Effector memory CD4-positive, alpha-beta T cell (primary cell): ENCODE measurements around the gene C9orf50.

Source experiments
- DNase-seq, 3 donors: peaks; one replicate each; pipeline ENCODE4 v3.0.0-alpha.2; 2020
- H3K27ac ChIP-seq: 2 replicates; pipeline ENCODE4 v1.7.0; 2013; ENCODE audit warnings: mild to moderate bottlenecking, low read length, moderate library complexity; ENCODE audit not compliant: insufficient read depth, poor library complexity, severe bottlenecking
- H3K27me3 ChIP-seq: replicated peaks from 2 replicates; pipeline ENCODE4 v1.7.0; 2013; ENCODE audit warnings: mild to moderate bottlenecking, low read length; ENCODE audit not compliant: insufficient read depth, control insufficient read depth, poor library complexity, severe bottlenecking
- H3K36me3 ChIP-seq: 2 replicates; pipeline ENCODE4 v1.7.0; 2013; ENCODE audit warnings: mild to moderate bottlenecking, low read length, moderate library complexity; ENCODE audit not compliant: control insufficient read depth, insufficient read depth
- H3K4me1 ChIP-seq: 2 replicates; pipeline ENCODE4 v1.7.0; 2013; ENCODE audit warnings: low read length, mild to moderate bottlenecking; ENCODE audit not compliant: control insufficient read depth, insufficient read depth, poor library complexity, severe bottlenecking
- H3K4me3 ChIP-seq: 2 replicates; pipeline ENCODE4 v1.7.0; 2013; ENCODE audit warnings: low read length, low read depth, mild to moderate bottlenecking; ENCODE audit not compliant: insufficient read depth, poor library complexity, severe bottlenecking
- H3K9me3 ChIP-seq: 2 replicates; pipeline ENCODE4 v1.7.0; 2013; ENCODE audit warnings: mild to moderate bottlenecking, low read length, moderate library complexity; ENCODE audit not compliant: control insufficient read depth

C9orf50 gene

DNA sequence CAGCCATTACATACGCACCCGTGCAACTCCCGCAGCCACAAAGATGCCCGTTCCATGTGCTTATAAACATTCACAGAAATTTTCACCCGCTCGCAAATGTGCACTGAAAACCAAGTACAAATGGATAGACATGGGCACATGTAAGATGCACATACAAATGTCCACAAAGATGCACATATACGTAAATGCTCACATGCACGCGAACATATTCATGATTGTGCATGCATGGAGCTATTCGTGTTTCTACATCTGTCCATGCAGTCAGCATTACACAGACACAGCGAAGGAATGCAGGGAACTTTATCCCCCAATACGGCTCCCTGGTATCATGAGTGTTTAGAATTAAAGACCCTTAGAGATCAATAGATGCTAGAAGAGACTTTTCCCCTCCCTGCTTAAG, 58.4 kb downstream of the C9orf50 start:
- Histone ChIP-seq H3K36me3 (no peaks in the 10 kb centered on the region), H3K9me3 (no peaks in the 10 kb centered on the region), H3K27me3 (no peaks in the 10 kb centered on the region), H3K4me1 (no peaks in the 10 kb centered on the region), H3K27ac (no peak overlapping the region), H3K4me3 (no peak overlapping the region)
- no peak for DNase-seq
